Omental fat pad (tissue), 4 donors: ENCODE measurements around the gene LHX1. TPM values are rescaled to one million over a fixed set of nuclear protein-coding genes. Genes with fewer than 3 reads are reported as not detected.

Source experiments
- ATAC-seq: fragments of 150-250 bp; one replicate; pipeline ENCODE4 v1.9.1; 2016; ENCODE audit warnings: mild to moderate bottlenecking, moderate library complexity; ENCODE audit not compliant: low FRiP score
- DNase-seq: peaks from one replicate; pipeline ENCODE4 v3.0.0-alpha.2; 2019; ENCODE audit warnings: low spot score
- total RNA-seq, 4 donors: library from RNA; depleted of rRNA; stranded (reverse); fragments of >200 nt; gene quantifications; one replicate each; pipeline ENCODE4 v1.1.0, GENCODE V29; 2016
- TF ChIP-seq, protein P1 (sequence below), 3 donors: fragments of 450-650 bp; IDR thresholded peaks; one replicate each; pipeline ENCODE4 v1.5.1; 2016 to 2017; ENCODE audit warnings: antibody characterized with exemption in 3 of 3, mild to moderate bottlenecking in 3 of 3, moderate library complexity in 2 of 3

LHX1 gene
- total RNA-seq, 4 donors from 2014 or later: not detected

GRCh38 chr17:36944553-36944952 lies 7.3 kb downstream of the LHX1 start:
- TF ChIP-seq, protein P1, sequence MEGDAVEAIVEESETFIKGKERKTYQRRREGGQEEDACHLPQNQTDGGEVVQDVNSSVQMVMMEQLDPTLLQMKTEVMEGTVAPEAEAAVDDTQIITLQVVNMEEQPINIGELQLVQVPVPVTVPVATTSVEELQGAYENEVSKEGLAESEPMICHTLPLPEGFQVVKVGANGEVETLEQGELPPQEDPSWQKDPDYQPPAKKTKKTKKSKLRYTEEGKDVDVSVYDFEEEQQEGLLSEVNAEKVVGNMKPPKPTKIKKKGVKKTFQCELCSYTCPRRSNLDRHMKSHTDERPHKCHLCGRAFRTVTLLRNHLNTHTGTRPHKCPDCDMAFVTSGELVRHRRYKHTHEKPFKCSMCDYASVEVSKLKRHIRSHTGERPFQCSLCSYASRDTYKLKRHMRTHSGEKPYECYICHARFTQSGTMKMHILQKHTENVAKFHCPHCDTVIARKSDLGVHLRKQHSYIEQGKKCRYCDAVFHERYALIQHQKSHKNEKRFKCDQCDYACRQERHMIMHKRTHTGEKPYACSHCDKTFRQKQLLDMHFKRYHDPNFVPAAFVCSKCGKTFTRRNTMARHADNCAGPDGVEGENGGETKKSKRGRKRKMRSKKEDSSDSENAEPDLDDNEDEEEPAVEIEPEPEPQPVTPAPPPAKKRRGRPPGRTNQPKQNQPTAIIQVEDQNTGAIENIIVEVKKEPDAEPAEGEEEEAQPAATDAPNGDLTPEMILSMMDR (IDR thresholded peaks at IDR 0.05): no peak
- no peak for ATAC-seq

DNA sequence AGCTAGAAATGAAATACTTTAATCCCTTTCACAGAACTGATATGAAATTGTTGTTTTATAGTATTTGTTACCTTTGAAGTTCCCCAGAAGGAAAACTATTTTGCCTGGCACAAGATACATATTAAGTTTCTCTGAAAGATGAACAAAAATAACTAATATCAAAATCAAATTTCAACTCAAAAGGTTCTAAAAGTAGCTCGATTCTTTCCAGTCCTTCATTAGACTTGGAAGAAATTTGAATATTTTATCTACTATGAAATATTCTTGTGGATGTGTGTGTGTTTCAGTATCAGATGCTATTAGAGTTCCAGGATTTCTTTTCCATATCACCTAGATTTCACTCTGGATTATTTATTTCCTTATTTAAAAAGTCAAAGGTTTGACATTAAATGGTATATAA lies 7.9 kb downstream of the LHX1 start:
- TF ChIP-seq, protein P1 (IDR thresholded peaks at IDR 0.05): no peak
- no peak for ATAC-seq
- DNase-seq: no peak

More at GRCh38 chr17:36944553-36944952, 7.3 kb downstream of the LHX1 start:
- DNase-seq: no peak

DNA sequence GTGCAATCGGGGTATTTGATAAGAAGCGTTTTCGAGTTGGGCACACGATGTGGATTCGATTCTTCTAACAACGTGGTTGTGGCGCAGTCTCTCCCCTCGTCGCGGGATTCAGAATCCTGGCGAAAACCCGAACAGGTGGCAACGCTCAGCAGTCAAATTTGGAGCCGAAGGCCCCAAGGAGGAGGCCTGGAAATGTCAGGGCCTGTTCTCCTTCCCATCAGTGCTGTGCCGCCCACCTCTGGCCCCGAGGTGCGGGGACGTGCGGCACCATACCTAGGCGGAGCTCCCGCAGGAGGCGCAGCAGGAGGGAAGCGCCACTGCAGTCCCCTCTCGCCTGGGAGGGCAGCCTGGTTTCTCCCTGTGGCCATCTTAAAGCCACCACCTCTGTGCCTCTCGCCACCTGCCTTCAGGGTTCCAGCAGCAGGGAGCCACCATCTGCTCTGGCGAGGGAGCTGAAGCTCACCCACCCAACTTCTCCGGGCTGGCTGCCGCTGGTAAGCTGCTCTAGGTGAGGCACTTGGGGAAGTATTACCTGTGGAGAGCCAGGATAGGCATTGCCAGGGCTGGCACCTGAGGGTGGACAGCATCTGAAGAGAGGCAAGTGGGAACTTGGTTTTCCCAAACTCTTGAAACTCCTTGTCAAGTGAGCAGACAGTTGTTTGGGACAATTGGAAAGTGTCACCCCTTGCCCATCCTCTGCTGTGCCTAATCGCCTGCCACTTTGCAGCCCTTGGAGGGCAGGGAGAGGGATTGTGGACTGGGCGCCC lies 8.9 kb downstream of the LHX1 start:
- TF ChIP-seq, protein P1 (IDR thresholded peaks at IDR 0.05): no peak
- DNase-seq (no peak), ATAC-seq (no peak)

DNA sequence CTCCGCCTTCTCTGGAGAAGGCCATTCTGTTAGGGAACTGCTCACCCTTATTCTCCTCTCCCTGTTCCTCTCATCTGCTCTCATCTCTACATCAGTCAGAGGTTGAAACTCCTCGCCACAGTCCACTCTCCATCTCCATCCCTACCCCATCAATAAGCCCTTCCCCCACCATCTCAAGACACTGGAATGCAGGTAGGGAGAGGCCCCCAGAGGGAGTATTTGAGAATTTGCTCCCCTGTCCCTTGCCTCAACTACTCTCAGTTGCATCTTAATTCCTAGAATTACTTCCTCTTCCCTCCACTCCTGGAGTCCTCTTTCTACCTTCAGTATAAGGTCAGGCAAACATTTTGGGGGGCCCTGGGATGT lies 9.4 kb downstream of the LHX1 start:
- no peak for DNase-seq
- TF ChIP-seq, protein P1 (IDR thresholded peaks at IDR 0.05): no peak
- ATAC-seq: no peak

GRCh38 chr17:36947922-36948716 lies 10.8 kb downstream of the LHX1 start:
- TF ChIP-seq, protein P1 (IDR thresholded peaks at IDR 0.05): no peak
- DNase-seq (no peak), ATAC-seq (peak; percentile 53)

DNA sequence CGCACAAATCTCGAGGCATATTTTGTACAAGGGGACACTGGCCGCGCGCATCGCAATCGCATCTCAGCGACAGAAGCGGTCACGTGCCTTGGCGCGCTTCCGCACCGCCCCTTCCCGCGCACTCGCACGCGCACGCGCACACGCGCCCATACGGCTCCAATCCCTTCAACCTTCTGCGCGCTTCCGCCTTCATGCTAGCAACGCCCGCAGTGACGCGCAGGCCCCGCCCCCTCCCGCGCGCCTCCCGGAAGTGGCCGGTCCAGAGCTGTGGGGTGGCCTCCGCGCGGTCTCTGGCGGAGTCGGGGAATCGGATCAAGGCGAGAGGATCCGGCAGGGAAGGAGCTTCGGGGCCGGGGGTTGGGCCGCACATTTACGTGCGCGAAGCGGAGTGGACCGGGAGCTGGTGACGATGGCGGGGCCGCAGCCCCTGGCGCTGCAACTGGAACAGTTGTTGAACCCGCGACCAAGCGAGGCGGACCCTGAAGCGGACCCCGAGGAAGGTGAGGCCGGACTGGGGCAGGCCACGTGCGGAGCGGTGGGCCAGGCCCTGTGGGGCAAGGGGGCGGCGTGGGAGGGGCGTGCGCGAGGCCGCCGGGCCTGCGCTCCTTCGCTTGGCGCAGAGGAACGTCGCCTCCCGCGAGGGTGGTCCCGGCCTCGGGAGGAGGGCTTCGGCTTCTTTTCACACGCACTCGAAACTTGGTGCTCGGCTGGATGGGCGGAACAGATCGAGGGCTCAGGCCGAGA lies 11.6 kb downstream of the LHX1 start, which contains the start of gene AATF:
TSS of gene AATF (plus strand) at position 238 of the 744 bp plus-strand sequence. CDS start at position 410, 172 bp downstream.
- ATAC-seq: peak; percentile 99
- TF ChIP-seq, protein P1 (IDR thresholded peaks at IDR 0.05): no peak
- DNase-seq: peak; percentile 94
